ENCODE measurements around the gene KCNJ9. TPM values are rescaled to one million over a fixed set of nuclear protein-coding genes. Genes with fewer than 3 reads are reported as not detected.

The KCNJ9 gene
- total RNA-seq, 1 experiment from 2014 or later: not detected

DNA sequence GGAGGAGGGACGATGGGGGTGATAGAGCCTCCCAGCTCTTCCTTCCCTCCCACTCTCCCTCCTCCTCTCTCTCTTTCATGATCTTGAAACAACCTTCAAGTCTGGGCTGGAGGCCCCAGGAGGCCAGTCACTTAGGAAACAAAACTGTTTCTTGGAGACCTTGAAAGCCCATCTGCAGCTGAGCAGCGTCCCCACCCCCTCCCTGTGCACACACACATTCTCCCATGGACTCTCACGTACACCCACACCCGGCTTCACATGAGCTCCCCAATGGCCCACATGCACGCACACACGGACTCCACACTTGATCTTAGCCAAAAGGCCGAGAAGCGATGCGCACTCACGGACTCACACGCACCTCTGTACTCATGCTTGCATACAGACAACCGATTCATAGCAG is 31.0 kb downstream of the KCNJ9 start:
- peaks cover 25% of the 10 kb centered on the region for H3K4me1 ChIP-seq (replicated peaks; ENCODE audit: insufficient read depth)
- H3K27me3 ChIP-seq (ENCODE audit: insufficient read depth, low read depth): no peaks in the 10 kb centered on the region
- H3K36me3 ChIP-seq (ENCODE audit: low read depth): no peaks in the 10 kb centered on the region
- H3K4me3 ChIP-seq: no peak overlapping the region
- no peak for DNase-seq
- TF ChIP-seq EZH2 (IDR thresholded peaks at IDR 0.05; ENCODE audit: low read depth): no peak
- TF ChIP-seq, protein P1, sequence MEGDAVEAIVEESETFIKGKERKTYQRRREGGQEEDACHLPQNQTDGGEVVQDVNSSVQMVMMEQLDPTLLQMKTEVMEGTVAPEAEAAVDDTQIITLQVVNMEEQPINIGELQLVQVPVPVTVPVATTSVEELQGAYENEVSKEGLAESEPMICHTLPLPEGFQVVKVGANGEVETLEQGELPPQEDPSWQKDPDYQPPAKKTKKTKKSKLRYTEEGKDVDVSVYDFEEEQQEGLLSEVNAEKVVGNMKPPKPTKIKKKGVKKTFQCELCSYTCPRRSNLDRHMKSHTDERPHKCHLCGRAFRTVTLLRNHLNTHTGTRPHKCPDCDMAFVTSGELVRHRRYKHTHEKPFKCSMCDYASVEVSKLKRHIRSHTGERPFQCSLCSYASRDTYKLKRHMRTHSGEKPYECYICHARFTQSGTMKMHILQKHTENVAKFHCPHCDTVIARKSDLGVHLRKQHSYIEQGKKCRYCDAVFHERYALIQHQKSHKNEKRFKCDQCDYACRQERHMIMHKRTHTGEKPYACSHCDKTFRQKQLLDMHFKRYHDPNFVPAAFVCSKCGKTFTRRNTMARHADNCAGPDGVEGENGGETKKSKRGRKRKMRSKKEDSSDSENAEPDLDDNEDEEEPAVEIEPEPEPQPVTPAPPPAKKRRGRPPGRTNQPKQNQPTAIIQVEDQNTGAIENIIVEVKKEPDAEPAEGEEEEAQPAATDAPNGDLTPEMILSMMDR (conservative IDR thresholded peaks at IDR 0.05): no peak
- H3K27ac ChIP-seq: no peak overlapping the region
- POLR2A ChIA-PET (ENCODE audit: unreplicated experiment): no interaction called here
- H4K20me1 ChIP-seq (ENCODE audit: insufficient read depth): no peaks in the 10 kb centered on the region
- no peaks in the 10 kb centered on the region for H3K9me3 ChIP-seq (ENCODE audit: insufficient read depth, low read depth)
- no TSS peak for BruUV-seq (replicated peaks)
- CTCF ChIA-PET: interaction anchor here (0.6 kb wide), 1 partner anchor 10 kb away, joined by 4 read pairs; no protein-coding TSS in a partner anchor
- intact Hi-C loops (cut with micrococcal nuclease; ENCODE audit: unreplicated experiment): no loop called here
- H2AFZ ChIP-seq: no peak overlapping the region
- peaks cover 10% of the 10 kb centered on the region; the same call in 1 of the 2 replicates for H3F3A ChIP-seq (ENCODE audit: insufficient read depth, low read depth)
- no peak overlapping the region for H3K4me2 ChIP-seq
- no peaks in the 10 kb centered on the region for H3K79me2 ChIP-seq (ENCODE audit: low read depth)
- H3K9me2 ChIP-seq (ENCODE audit: insufficient read depth): no peaks in the 10 kb centered on the region

DNA sequence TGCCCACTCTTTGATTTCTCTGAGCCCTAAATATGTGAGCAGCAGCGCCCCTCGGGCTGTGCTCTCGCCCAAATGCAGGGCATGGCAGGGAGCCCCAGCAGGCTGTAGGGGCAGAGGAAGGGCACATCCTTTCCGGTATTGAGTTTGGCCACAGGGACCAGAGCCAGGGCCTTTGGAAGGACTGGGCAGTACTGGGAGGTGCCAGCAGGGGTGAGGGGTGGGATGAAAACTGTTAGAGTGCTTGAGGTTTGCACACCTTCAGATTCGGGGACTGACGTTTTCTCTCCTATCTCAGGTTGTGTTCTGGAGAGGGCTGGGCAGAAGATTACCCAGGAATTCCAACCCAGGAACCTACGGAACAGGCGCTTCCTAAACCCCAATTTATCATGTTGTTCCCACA is 32.1 kb downstream of the KCNJ9 start:
- H3K4me1 ChIP-seq (replicated peaks; ENCODE audit: insufficient read depth): peaks cover 24% of the 10 kb centered on the region
- H3K4me3 ChIP-seq: no peak overlapping the region
- intact Hi-C loops (cut with micrococcal nuclease; ENCODE audit: unreplicated experiment): no loop called here
- no peaks in the 10 kb centered on the region for H3K9me3 ChIP-seq (ENCODE audit: insufficient read depth, low read depth)
- H3K27me3 ChIP-seq (ENCODE audit: insufficient read depth, low read depth): no peaks in the 10 kb centered on the region
- H3F3A ChIP-seq (ENCODE audit: insufficient read depth, low read depth): peaks cover 10% of the 10 kb centered on the region; the same call in 1 of the 2 replicates
- H3K9me2 ChIP-seq (ENCODE audit: insufficient read depth): no peaks in the 10 kb centered on the region
- CTCF ChIA-PET: no interaction called here
- no peak for DNase-seq
- H3K27ac ChIP-seq: no peak overlapping the region
- no peaks in the 10 kb centered on the region for H4K20me1 ChIP-seq (ENCODE audit: insufficient read depth)
- no TSS peak for BruUV-seq (replicated peaks)
- no peak overlapping the region for H3K4me2 ChIP-seq
- POLR2A ChIA-PET (ENCODE audit: unreplicated experiment): no interaction called here
- TF ChIP-seq EZH2 (IDR thresholded peaks at IDR 0.05; ENCODE audit: low read depth): no peak
- TF ChIP-seq, protein P1 (conservative IDR thresholded peaks at IDR 0.05): no peak
- no peaks in the 10 kb centered on the region for H3K36me3 ChIP-seq (ENCODE audit: low read depth)
- H2AFZ ChIP-seq: no peak overlapping the region
- H3K79me2 ChIP-seq (ENCODE audit: low read depth): no peaks in the 10 kb centered on the region

DNA sequence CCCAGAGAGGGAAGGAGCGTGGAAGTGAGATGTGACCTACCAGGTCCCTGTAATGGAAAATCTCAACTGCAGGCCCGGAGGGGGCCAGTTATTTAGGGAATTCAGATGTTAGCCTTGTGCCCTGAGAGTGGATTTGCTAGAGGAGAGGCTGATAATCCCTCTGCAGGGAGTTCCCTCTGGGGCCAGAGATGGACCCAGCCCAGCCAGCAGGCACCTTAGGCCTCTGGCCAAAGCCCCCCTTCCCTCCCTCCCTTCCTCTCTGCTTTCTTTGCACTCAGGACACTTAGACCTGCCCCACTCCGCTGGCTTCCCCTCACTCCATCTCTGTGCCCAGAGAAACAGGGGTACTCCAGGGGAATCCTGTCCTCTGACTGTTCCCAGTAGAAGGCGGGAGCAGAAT is 32.7 kb downstream of the KCNJ9 start:
- peaks cover 17% of the 10 kb centered on the region for H3K4me1 ChIP-seq (replicated peaks; ENCODE audit: insufficient read depth)
- H3K9me2 ChIP-seq (ENCODE audit: insufficient read depth): no peaks in the 10 kb centered on the region
- peaks cover 10% of the 10 kb centered on the region; the same call in 1 of the 2 replicates for H3F3A ChIP-seq (ENCODE audit: insufficient read depth, low read depth)
- no TSS peak for BruUV-seq (replicated peaks)
- H3K4me2 ChIP-seq: no peak overlapping the region
- H3K27ac ChIP-seq: no peak overlapping the region
- no peaks in the 10 kb centered on the region for H3K27me3 ChIP-seq (ENCODE audit: insufficient read depth, low read depth)
- H3K36me3 ChIP-seq (ENCODE audit: low read depth): no peaks in the 10 kb centered on the region
- no peak overlapping the region for H2AFZ ChIP-seq
- no peaks in the 10 kb centered on the region for H4K20me1 ChIP-seq (ENCODE audit: insufficient read depth)
- H3K4me3 ChIP-seq: no peak overlapping the region
- TF ChIP-seq, protein P1 (conservative IDR thresholded peaks at IDR 0.05): no peak
- H3K79me2 ChIP-seq (ENCODE audit: low read depth): no peaks in the 10 kb centered on the region
- CTCF ChIA-PET: no interaction called here
- POLR2A ChIA-PET (ENCODE audit: unreplicated experiment): no interaction called here
- intact Hi-C loops (cut with micrococcal nuclease; ENCODE audit: unreplicated experiment): loop anchor here (1.0 kb wide), 1 partner anchor 74 kb away; no protein-coding TSS in a partner anchor
- no peak for DNase-seq
- no peaks in the 10 kb centered on the region for H3K9me3 ChIP-seq (ENCODE audit: insufficient read depth, low read depth)

All from PC-9 (cell line).